Frontal cortex (tissue), 4 donors: ENCODE measurements around the gene MAPK8IP3. TPM values are rescaled to one million over a fixed set of nuclear protein-coding genes. Genes with fewer than 3 reads are reported as not detected.
"Not testable (repeated sequence)": the region's sequence is repeated elsewhere in the genome, so short reads cannot be mapped to it uniquely, and the experiment has no call there.

Experiments
- DNase-seq, 2 donors: peaks; one replicate each; pipeline ENCODE4 v3.0.0; 2012; ENCODE audit warnings: low spot score in 2 of 2
- FAIRE-seq: peaks from 2 replicates; lab custom pipeline; 2012; peaks lifted over from hg19 to GRCh38; lab: Jason Lieb, UNC
- total RNA-seq: library from RNA; depleted of rRNA; stranded (reverse); fragments of >200 nt; gene quantifications from one replicate; pipeline ENCODE4 v1.2.3, GENCODE V29; 2014
- donor health status: control.
- donor health status: control.
- donor health status: control.

Gene MAPK8IP3
- total RNA-seq, 1 donor from 2014 or later, result 66.0 TPM

DNA sequence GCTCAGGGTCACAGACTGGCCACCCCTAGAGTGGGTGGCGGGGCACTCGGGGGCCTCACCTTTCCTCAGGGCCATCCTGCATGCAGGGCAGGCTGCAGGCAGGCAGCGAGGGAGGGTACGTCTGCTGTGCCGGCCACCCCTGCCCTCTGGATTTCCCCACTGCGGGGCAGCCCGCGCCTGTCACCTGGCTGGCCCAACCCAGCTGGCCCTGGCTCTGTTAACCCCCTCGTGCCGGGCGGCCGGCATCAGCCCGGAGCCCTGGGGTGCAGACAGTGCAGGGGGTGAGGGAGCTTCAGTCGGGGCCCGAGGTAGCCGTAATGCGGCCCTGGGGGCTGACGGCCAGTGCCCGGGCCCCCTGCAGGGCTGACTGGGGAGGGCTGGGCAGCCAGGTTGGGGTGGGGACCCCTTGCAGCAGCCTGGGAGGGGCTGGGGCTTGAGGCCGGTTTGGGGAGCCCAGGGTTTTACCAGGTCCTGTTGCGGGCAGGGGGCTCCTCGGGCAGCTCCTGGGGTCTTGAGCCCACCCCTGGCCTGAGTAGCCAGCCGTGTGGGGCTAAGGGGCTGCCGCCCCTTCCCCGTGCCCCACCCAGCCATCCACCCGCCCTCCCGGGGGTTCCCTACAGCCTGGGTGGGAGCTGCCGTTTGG, 87.7 kb downstream of the MAPK8IP3 start, which contains the start of gene IGFALS:
TSS of gene IGFALS (minus strand) at position 128 of the 643 bp plus-strand sequence. CDS start at position 75, 53 bp downstream.
- DNase-seq, result peak in 1 of 2 donors; percentile 21
- no peak for FAIRE-seq

DNA sequence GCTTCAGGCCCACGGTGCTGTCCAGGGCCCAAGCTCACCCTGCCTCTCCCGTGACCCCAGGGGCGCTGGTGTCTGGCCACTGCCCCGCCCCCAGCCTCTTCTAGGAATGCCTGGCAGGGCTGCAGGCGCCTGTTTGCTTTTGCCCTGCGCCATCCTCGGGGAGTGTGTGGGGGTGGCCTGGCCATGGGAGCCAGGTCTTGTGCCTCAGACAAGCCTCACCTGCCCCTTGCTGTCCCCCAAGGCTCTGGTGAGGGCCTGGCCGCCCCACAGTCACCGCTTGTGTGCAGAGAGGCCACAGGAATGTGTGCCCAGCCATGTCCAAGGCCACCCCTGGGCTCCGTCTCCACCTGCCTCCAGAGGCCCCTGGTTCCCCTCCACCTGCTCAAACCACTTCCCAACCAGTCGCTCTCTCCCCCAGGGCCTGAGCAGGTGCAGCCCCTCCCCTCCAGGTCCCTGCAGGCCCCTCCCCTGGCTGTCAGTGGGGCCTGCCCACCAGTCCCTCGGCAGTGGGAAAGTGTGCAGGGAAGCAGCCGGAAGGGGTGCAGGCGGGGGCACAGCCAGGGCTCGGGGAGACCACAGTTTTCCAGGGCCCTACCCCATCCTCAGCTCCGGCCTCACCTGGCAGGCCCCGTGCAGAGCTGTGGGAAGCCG, 88.4 kb downstream of the MAPK8IP3 start:
- FAIRE-seq (no peak), DNase-seq (peak in 1 of 2 donors; percentile 20)

GRCh38 chr16:1794908-1795666, 89.1 kb downstream of the MAPK8IP3 start:
- DNase-seq (peak in 1 of 2 donors; percentile 10), FAIRE-seq (no peak)

- FAIRE-seq, DNase-seq: not testable (repeated sequence)
Measured at GRCh38 chr16:1799263-1799662, 93.3 kb downstream of the MAPK8IP3 start.

DNA sequence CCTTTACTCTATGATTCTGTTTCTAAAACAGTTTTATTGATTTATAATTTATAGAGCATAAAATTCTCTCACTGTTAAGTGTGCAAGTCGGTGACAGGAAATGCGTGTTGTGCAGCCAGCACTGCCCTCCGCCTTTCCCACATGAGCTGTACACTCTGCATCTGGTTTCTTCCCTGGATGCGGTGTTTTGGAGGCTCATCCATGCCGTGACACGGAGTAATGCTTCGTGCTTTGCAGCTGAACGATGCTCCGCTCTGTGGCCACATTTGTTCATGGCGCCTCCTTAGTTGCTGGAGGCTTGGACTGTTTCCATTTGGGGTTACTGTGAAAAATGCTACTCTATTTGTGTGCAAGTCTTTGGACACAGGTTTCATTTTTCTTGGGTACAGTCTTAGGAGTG, 94.7 kb downstream of the MAPK8IP3 start:
- DNase-seq, result no peak
- no peak for FAIRE-seq

DNA sequence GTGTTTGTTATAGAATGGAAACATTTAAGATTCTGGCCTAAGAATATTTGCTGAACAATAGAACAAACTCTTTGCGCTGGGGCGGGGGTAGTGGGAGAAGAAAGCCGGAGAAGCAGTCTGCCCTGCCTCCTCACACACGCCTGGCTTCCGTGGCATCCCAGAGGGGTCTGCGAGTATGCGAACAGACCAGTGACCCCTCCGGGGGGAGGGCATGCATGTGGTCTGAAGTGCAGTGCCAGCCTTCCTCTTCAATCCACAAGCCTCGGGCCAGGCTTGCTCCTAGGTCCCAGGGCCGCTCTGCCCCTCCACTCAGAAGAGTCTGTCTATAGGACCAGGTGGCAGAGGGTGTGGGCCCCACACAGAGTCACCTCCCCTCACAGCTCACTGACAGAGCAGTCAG, 101.6 kb downstream of the MAPK8IP3 start:
- no peak for FAIRE-seq
- no peak for DNase-seq

GRCh38 chr16:1808691-1809090, 102.7 kb downstream of the MAPK8IP3 start:
- DNase-seq (no peak), FAIRE-seq (no peak)

- DNase-seq, result no peak
- no peak for FAIRE-seq
Measured at GRCh38 chr16:1809281-1809801, 103.3 kb downstream of the MAPK8IP3 start.

- DNase-seq (no peak), FAIRE-seq (no peak)
Measured at GRCh38 chr16:1810106-1810505, 104.1 kb downstream of the MAPK8IP3 start.

- FAIRE-seq (no peak), DNase-seq (no peak)
Measured at GRCh38 chr16:1810536-1810935, 104.5 kb downstream of the MAPK8IP3 start.

- no peak for FAIRE-seq
- DNase-seq, result peak in 1 of 2 donors; percentile 59
Measured at GRCh38 chr16:1812732-1813163, 106.8 kb downstream of the MAPK8IP3 start.

GRCh38 chr16:1815461-1815860, 109.5 kb downstream of the MAPK8IP3 start:
- DNase-seq (no peak), FAIRE-seq (no peak)

DNA sequence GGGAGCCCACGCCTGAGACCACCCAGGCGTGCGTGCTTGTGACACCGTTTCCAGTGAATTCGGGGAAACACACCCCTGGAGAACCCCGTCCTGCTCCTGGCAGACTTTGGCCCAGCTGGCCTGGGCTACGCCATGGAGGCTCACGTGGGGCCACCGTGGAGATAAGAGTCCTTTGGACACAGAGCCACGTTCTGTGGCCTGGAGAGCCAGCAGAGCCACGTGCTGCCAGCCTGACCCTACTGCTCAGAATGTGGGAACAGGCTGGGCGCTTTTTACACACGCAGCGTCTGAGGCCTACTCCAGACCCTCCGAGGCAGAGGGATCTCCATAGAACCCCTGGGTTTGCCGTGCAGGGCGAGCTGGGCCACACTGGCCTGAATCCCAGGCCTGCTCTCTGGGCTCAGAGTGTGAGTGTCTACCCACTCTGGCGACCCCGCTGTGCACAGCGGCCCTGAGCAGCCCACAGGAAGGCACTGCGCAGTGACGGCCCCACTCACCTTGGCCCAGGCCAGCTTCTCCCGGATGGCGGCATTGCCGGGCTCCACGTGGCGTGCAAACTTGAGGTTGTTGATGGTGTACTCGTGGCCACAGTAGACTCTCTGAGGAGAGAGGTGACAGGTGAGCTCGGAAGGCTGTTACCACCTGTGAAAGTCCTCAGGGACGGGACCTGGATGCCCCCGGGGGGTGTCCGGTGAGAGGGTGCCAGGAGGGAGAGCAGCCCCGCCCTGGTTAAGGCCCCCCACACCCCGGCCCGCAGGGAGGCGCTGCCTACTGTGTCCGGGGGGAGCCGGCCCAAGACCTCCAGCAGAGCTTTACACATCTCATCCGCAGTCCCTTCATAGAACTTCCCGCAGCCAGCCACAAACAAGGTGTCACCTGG, 110.6 kb downstream of the MAPK8IP3 start:
- FAIRE-seq, result no peak
- DNase-seq, result no peak

DNA sequence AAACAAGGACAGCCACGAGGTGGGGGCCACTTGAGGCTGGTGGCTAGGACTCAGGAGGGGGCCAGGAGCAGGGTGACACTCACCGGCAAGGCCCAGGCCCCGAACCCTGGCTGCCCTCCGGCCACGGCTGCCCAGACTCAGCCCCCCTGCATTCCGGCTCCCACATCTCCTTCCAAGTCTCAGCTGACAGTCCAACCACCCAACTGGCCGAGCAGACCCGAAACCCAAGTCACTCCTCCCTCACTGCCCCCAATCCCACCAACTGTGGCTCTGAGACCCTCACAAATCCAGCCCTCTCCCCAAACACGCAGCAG, 111.2 kb downstream of the MAPK8IP3 start:
- DNase-seq, result no peak

GRCh38 chr16:1817716-1818115, 111.7 kb downstream of the MAPK8IP3 start:
- DNase-seq (no peak), FAIRE-seq (no peak)

More for the DNA sequence above, 111.2 kb downstream of the MAPK8IP3 start:
- FAIRE-seq, result no peak

GRCh38 chr16:1818204-1818872, 112.3 kb downstream of the MAPK8IP3 start:
- FAIRE-seq, result no peak
- DNase-seq, result no peak

GRCh38 chr16:1818873-1819525, 113.0 kb downstream of the MAPK8IP3 start:
- FAIRE-seq (no peak), DNase-seq (no peak)

DNA sequence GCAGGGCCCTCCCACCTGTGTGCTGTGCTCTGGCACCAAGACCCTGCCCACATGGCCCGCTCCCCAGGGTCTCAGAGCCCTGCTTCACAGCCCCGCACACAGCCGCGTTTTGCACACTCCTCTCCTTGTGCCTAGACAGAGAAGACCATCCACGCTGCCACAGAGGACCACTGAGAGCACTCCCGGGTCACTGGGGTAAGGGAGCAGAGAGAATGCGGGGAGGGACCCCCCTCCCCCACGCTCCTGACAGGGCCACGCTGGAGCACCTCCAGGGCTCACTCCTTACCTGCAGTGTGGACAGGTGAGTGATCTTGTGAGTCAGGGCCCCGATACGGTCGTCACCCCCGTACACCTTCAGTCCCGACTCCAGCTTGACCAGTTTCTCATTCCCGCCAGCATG, 113.6 kb downstream of the MAPK8IP3 start:
- DNase-seq, result no peak
- FAIRE-seq, result no peak
